GM10266 (cell line): ENCODE results near the gene MRPL24.

Source experiments
- DNase-seq: peaks from one replicate; pipeline ENCODE4 v3.0.0; 2012; ENCODE audit errors: extremely low spot score
- TF ChIP-seq, protein P1 (sequence below): IDR thresholded peaks from 2 replicates; pipeline ENCODE4 v1.5.1; 2012; ENCODE audit warnings: mild to moderate bottlenecking, low read depth; ENCODE audit not compliant: control insufficient read depth, insufficient read depth; ENCODE audit errors: missing control alignments

MRPL24 gene

DNA sequence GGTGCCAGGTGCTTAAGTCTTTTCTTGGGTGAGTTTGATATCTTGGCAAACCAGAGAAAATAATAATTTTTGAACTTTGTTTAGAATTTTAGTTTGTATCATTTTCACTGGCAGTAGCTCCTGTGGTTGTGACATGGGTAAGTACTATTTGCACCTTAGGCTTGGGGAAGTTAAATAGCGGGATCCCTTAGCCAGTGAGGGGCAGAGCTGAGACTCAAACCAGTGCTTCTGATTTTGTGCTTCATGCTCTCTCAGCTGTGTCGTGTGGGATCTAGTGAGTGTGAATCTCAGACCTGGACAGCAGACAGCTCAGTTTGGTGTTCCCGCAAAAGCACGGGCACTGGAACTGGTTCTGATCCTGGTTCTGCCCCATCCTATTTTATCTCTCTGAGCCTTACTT, 36.1 kb upstream of the MRPL24 start:
- TF ChIP-seq, protein P1, sequence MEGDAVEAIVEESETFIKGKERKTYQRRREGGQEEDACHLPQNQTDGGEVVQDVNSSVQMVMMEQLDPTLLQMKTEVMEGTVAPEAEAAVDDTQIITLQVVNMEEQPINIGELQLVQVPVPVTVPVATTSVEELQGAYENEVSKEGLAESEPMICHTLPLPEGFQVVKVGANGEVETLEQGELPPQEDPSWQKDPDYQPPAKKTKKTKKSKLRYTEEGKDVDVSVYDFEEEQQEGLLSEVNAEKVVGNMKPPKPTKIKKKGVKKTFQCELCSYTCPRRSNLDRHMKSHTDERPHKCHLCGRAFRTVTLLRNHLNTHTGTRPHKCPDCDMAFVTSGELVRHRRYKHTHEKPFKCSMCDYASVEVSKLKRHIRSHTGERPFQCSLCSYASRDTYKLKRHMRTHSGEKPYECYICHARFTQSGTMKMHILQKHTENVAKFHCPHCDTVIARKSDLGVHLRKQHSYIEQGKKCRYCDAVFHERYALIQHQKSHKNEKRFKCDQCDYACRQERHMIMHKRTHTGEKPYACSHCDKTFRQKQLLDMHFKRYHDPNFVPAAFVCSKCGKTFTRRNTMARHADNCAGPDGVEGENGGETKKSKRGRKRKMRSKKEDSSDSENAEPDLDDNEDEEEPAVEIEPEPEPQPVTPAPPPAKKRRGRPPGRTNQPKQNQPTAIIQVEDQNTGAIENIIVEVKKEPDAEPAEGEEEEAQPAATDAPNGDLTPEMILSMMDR = no peak
- DNase-seq = no peak

DNA sequence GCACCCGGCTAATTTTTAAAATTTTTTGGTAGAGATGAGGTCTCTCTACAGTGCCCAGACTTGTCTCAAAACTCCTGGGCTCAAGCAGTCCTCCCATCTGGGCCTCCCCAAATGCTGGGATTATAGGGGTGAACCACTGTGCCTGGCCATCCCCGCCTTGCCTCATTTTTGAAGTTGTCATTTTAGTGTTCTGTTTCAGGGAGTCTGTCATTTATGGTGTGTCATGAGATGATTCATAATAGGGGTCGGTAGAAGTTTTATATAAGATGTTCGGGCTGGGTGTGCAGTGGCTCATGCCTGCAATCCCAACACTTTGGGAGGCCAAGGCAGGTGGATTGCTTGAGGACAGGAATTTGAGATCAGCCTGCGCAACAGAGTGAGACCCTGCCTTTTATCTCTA, 34.9 kb upstream of the MRPL24 start:
- DNase-seq = no peak
- TF ChIP-seq, protein P1 = no peak

DNA sequence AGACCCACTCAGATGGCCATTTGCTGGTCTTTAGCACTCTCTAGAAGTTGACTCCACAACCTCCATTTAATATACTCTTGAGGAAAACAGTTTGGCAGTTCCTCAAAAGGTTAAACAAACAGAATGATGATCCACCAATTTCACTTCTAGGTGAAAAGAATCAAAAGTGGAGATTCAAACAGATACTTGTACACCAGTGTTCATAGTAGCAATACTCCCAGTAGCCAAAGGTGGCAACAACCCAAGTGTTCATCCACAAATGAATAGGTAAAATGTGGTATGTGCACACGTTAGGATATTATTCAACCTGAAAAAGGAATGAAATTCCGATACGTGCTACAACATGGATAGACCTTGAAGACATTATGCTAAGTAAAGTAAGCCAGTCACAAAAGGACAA, 32.7 kb upstream of the MRPL24 start:
- TF ChIP-seq, protein P1 = no peak
- no peak for DNase-seq

DNA sequence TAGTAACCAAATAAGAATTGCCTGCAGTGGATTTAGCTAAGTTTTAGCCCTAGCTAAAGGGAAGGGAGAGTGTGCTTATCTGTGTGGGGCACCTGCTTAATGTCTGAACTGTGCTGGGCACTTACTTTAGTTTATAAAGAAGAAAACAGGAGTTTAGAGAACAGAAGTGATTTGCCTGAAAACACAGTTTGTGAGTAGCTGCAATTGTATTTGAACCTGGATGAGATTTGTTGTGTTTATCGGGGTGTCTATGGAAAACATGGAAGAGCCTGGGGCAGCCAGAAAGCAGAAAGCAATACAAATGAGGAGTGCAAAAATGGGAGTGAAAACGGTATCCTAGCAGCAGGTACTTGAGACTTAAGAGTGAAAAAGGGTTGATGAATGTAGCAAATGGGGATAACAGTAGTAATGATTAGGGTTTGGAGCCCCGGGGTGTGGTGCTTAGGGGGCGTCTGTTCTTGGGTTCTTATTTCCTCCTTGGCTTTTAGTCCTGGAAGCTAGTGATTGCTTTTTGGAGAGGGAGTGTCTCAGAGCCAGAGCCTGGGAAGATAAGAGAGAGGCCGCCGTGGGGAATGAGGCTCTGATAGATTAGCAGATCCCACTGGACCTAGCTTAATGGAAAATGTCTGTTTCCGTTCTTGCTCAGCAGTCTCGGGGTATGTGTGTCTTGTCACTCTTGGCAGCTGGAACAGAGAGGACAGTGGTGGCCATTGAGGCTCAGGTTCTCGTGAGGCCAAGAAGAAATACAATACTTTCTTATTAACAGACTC, 32.0 kb upstream of the MRPL24 start:
- TF ChIP-seq, protein P1 = no peak
- no peak for DNase-seq

DNA sequence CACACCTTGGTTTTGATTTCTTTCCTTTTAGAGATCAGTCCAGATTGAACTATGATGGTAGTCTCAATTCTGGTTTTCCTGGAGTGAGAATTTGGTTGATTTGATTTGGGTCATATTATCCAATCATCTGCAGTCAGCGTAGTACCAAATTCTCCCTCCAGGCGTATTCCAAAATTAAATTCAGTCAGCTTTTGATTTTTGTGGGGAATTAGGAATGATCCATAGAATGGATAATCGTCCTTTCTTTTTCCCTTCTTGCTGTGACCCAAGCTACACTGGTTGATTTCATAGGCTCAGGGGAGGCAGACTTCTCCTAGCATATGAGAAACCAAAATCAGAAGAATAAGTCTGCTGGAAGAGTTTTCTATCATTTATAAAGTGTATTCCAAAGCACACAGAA, 31.3 kb upstream of the MRPL24 start:
- DNase-seq = no peak
- TF ChIP-seq, protein P1 = no peak

DNA sequence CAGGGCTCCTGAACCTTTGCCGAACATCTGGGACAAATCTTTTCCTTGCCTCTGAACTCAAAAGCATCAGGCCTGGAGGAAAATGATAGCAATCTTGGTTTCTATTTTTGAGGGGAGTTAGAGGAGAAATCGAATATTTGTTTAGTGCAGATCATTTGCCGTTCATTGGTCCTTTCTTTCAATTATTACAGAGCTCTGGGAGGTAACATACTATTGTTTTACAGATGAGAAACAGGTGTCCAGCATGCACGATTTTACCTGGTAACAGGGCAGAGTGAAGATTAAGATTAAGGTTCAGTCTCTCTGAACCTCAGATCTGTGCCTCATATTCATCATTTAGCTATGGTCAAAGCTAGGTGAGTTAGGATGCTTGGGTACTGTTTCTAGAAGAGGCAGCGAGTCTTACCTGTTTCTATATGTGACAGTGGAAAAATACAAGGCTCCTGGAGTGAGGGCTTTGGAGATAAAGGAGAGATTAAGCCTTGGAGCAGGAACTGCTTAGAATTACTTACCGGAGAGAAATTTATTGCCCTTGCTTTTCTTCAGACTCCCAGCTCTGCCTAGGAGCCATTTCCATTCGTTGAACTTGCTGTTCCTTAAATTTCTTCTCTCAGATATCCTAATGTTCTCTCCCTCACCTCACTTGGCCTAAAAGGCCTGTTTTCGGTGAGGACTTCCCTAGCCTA, 27.9 kb upstream of the MRPL24 start:
- TF ChIP-seq, protein P1 = no peak
- no peak for DNase-seq
